Activated T-cell treated with anti-CD3 and anti-CD28 coated beads, Interleukin-2, amount 50 U/mL, for 72 hours (primary cell): ENCODE results near the gene AFG3L2. TPM values are rescaled to one million over a fixed set of nuclear protein-coding genes. Genes with fewer than 3 reads are reported as not detected.
"Not testable (repeated sequence)": the region's sequence is repeated elsewhere in the genome, so short reads cannot be mapped to it uniquely, and the experiment has no call there.

ENCODE experiments used
- ATAC-seq, 2 donors: fragments of 150-1000 bp; cut with Tn5 transposase; replicated peaks in 1 of 2; 2 replicates each; pipeline ENCODE4 v1.10.0; 2021; ENCODE audit warnings: moderate library complexity in 2 of 2, mild to moderate bottlenecking in 1 of 2
- DNase-seq, 2 donors: peaks; one replicate each; pipeline ENCODE4 v3.0.0; 2021 to 2022; ENCODE audit warnings: mixed read lengths in 1 of 2
- H3K27ac Mint-ChIP-seq: one replicate; pipeline ENCODE4 v1.8.0; 2022; ENCODE audit warnings: mild to moderate bottlenecking, moderate library complexity, mixed read lengths
- H3K27me3 Mint-ChIP-seq: one replicate; pipeline ENCODE4 v1.8.0; 2022; ENCODE audit warnings: low read depth, mixed read lengths
- H3K36me3 Mint-ChIP-seq, 2 donors: one replicate each; pipeline ENCODE4 v1.8.0; 2022; ENCODE audit warnings: mixed read lengths in 2 of 2, mild to moderate bottlenecking in 1 of 2; ENCODE audit not compliant: insufficient read depth in 2 of 2
- H3K4me1 Mint-ChIP-seq: one replicate; pipeline ENCODE4 v1.8.0; 2022; ENCODE audit warnings: low read depth, mixed read lengths
- H3K4me3 Mint-ChIP-seq, 2 donors: one replicate each; pipeline ENCODE4 v1.8.0; 2022; ENCODE audit warnings: mild to moderate bottlenecking in 2 of 2, mixed read lengths in 2 of 2, moderate library complexity in 2 of 2
- H3K9me3 Mint-ChIP-seq, 2 donors: one replicate each; pipeline ENCODE4 v1.8.0; 2022; ENCODE audit warnings: mixed read lengths in 2 of 2
- total RNA-seq, 2 donors: library from RNA; stranded (reverse); gene quantifications; one replicate each; pipeline ENCODE4 v1.2.3, GENCODE V29; 2022

AFG3L2 gene
- total RNA-seq, result 10 to 100 TPM; 45.7 to 56.7 TPM

DNA sequence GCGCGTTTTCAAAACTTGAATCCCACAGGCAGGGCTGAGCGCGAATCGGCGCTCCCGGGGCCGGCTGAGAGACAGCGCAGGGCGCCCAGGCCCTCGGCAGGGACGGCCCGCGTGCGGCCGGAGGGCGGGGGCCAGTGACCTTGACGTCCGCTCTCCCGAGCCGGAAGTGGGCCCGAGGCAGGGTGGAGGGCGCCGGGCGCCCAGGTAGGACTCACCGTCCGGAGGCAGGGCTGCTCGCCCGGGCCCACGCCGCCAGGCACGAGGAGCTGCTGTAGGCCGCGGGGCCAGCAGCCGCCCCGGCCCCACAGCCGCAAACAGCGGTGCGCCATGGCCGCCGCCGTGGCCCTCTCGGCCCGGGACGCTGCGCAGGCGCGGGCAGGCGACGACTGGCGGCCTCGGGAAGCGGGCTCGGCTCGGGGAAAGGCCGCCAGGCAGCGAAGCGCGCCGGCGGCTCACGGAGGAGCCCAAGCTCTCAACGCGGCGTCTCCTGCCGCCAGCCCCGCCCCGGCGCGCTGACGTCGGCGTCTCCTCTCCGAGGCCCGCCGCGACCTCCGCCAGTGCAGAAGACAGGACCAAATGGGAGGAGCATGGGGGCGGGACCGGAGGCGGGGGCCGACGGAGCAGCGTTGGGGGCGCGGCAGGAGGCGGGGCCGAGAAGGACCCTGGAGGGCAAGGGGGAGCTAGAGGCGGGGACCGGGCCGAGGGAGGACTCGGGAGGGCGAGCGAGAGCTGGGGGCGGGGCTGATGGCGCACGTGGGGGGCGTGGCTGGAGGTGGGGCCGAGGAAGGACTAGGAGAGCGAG lies at the start of gene AFG3L2:
AFG3L2 (minus strand) TSS at position 474 of the 802 bp plus-strand sequence; CDS start at position 329, 145 bp downstream.
- DNase-seq (peak; percentile 100), ATAC-seq (peak; percentile 85 to 88)
- peak within 1 kb of the TSS; percentile 88 to 91 for H3K4me3 Mint-ChIP-seq
- H3K36me3 Mint-ChIP-seq, result peaks cover 2 to 3% of the 10 kb centered on the region in 2 donors
- peaks cover 46% of the 10 kb centered on the region for H3K4me1 Mint-ChIP-seq
- no peaks in the 10 kb centered on the region for H3K27me3 Mint-ChIP-seq
- H3K27ac Mint-ChIP-seq, result peak within 1 kb of the TSS; percentile 92
- H3K9me3 Mint-ChIP-seq, result no peaks in the 10 kb centered on the region

DNA sequence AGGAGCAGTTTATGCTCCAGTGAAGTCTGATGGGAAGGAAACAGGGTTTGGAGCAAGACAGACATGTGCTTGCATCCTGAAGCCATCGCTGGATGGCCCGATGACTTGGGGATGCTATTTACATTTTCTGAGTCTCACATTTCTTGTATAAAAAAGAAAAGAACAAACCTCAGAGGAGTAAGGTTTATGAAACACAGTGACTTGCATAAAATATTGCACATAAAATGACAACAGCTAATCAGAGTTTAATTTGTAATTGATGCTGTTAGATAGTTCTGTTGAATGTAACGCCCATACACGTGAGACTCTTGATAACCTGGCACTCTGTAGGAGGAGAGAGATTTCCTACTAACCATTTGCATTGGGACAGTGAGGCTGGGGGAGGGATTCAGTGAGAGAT lies 47.2 kb upstream of the AFG3L2 start:
- DNase-seq (no peak), ATAC-seq (no peak)
- no peak overlapping the region for H3K4me3 Mint-ChIP-seq

DNA sequence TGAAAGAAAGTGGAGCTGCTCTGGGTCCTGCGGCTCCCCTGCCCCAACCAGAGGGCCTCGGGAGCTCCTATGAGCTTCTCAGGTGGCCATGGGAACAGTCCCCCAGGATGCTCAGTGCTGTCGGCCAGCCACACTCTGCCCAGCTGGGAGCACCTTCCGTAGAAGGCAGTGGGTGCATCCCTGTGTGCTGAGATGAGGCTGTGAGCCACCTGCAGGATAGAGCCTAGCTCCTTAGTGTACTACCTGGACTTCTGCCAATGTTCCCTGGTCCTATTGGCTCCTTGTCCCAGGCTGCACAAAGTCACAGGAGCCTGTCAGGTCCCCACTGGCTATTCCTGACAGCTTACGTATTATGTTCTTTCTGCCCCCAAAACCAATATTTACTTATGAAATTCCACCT lies 46.8 kb upstream of the AFG3L2 start:
- ATAC-seq, result no peak

More for the DNA sequence above, 47.2 kb upstream of the AFG3L2 start:
- Mint-ChIP-seq H3K36me3 (peaks cover 0 to 2% of the 10 kb centered on the region in 2 donors), H3K27me3 (no peaks in the 10 kb centered on the region), H3K9me3 (no peaks in the 10 kb centered on the region), H3K4me1 (peaks cover 11% of the 10 kb centered on the region), H3K27ac (no peak overlapping the region)

DNA sequence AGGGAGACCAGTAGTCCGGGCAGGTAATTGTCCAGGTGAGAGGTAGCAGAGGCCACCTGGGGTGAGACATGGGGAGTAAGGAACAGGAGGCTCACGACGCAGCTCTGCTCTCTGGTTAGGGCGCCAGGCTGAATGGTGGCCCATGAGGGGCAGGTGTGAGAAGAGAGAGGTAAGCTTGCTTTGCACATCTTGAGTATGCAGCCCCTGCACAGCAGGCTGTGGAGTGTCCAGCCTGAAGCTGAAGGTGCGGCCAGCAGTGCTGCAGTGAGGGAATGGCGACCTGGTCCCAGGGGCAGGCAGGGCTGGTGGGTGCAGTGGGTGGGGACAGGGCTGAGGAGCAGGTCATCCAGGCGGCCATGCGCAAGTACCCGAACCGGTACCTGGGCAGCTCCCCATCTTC lies 46.4 kb upstream of the AFG3L2 start:
- Mint-ChIP-seq H3K4me3 (no peak overlapping the region), H3K27ac (no peak overlapping the region), H3K36me3 (peaks cover 0 to 2% of the 10 kb centered on the region in 2 donors), H3K4me1 (peaks cover 17% of the 10 kb centered on the region), H3K27me3 (no peaks in the 10 kb centered on the region), H3K9me3 (no peaks in the 10 kb centered on the region)
- DNase-seq, result no peak
- no peak for ATAC-seq

More for the DNA sequence above, 46.8 kb upstream of the AFG3L2 start:
- Mint-ChIP-seq H3K27ac (no peak overlapping the region), H3K4me1 (peaks cover 13% of the 10 kb centered on the region), H3K9me3 (no peaks in the 10 kb centered on the region), H3K4me3 (no peak overlapping the region), H3K36me3 (peaks cover 0 to 2% of the 10 kb centered on the region in 2 donors), H3K27me3 (no peaks in the 10 kb centered on the region)
- no peak for DNase-seq

DNA sequence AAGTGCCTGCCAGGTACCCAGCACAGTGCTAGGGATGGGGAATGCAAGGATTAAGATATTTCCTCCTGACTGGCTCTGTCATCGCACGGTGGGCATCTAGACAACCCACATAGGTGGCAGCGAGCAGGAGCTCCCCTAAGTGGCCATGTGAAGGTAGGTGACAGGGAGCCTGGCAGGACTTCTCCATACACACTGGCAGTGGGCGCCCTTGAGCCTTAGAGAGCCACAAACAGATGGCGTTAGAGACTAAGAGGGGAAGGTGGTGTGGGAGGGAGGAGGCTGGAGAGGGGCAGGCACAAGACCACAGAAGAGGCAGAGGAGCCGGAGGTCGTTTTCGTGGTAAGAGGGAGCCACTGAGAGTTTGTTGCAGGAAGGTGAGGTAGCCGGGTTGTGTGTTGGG lies 45.9 kb upstream of the AFG3L2 start:
- no peaks in the 10 kb centered on the region for H3K9me3 Mint-ChIP-seq
- peaks cover 0 to 2% of the 10 kb centered on the region in 2 donors for H3K36me3 Mint-ChIP-seq
- DNase-seq (peak in 1 of 2 donors; percentile 18), ATAC-seq (no peak)
- H3K4me3 Mint-ChIP-seq, result no peak overlapping the region
- H3K4me1 Mint-ChIP-seq, result peaks cover 19% of the 10 kb centered on the region
- no peak overlapping the region for H3K27ac Mint-ChIP-seq
- no peaks in the 10 kb centered on the region for H3K27me3 Mint-ChIP-seq

DNA sequence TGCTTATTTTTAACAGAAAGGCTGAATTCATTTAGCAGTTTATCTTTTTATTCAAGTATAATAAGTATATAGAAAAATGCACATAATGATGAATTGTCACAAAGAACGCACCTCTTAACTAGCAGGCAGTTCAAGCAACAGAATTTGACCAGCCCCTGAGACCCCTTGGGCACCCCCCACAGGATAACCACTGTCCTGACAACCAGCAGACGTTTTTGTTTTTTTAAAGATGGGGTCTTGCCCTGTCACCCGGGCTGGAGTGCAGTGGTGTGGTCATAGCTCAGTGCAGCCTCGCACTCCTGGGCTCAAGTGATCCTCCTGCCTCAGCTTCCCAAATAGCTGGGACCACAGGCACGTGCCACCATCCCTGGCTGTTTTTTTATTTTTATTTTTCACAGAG lies 44.7 kb upstream of the AFG3L2 start:
- ATAC-seq, result no peak
- DNase-seq, result no peak
- H3K4me3 Mint-ChIP-seq, result no peak overlapping the region
- H3K36me3 Mint-ChIP-seq, result peaks cover 0 to 2% of the 10 kb centered on the region in 2 donors
- H3K4me1 Mint-ChIP-seq, result peaks cover 14% of the 10 kb centered on the region
- no peak overlapping the region for H3K27ac Mint-ChIP-seq
- no peaks in the 10 kb centered on the region for H3K9me3 Mint-ChIP-seq
- no peaks in the 10 kb centered on the region for H3K27me3 Mint-ChIP-seq

DNA sequence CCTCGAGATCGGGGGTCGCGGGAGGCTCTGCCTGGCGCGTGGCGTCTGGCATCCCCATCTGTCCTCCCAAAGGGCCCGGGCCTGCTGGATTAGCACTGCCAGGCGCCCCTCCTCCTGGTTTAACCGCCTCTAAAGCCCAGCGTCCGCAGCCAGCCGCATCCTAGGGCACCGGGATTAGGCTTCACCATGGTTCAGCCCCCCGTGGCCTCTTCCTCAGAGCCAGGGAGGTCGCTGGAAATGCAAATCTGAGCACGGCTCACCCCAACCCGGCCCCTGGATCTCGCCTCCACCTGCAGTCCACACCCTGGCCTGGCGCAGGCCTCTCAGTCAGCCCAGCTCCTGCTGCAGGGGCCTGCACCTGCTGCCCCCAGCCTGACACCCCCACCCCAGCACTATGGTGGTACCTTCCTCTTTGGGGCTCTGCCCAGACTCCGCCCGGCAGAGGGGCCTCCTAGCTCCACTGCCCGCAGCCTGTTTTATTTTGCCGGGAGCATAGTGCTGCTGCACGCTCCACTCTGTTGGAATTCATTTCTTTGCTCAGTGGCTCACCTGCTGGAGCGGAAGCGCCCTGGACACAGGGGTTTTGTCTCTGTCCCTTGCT lies 43.9 kb upstream of the AFG3L2 start:
- Mint-ChIP-seq H3K36me3 (peaks cover 0 to 2% of the 10 kb centered on the region in 2 donors), H3K4me3 (peak overlapping the region; percentile 80 to 82), H3K27me3 (no peaks in the 10 kb centered on the region), H3K9me3 (no peaks in the 10 kb centered on the region), H3K4me1 (peaks cover 12% of the 10 kb centered on the region), H3K27ac (no peak overlapping the region)
- ATAC-seq (no peak), DNase-seq (no peak)

DNA sequence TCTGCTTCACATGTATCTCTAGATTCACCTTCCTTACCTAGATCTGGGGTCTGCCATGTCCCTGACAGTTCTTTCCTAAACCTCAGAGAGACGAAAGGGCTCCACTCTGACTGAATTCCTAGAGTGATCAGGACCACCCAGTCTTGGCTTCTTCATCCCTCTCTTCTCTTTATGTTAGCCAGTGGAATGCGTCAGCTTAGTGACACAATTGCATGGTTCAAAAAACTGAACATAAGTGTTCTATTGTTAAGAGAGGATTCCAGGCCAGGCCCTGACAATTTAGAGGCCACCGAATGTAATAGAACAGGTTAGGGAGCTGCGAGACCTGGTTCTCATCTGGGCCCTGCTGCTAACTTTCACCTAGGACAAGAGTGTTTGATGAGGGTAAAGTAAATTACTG lies 40.7 kb upstream of the AFG3L2 start:
- no peaks in the 10 kb centered on the region for H3K9me3 Mint-ChIP-seq

DNA sequence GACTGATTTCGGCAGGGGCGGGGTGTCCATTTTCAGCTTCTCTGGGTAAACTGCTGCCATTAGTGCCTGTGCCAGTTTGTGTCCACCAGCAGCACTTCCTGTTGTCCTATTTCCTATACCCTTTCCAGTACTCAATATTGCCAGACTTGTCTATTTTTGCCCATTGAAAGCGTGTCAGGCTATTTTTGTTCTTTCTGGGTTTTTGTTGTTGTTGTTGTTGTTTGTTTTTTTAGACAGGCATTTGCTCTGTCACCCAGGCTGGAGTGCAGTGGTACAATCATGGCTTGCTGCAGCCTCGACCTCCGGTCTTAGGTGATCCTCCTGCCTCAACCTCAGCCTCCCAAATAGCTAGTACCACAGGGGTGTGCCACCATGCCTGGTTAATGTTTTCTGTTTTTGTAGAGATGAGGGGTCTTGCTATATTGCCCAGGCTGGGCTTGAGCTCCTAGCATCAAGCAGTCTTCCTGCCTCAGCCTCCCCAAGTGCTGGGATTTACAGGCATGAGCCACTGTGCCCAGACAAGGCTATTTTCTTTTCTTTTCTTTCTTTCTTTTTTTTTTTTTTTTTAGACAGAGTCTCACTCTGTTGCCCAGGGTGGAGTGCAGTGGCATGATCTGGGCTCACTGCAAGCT lies 39.2 kb upstream of the AFG3L2 start:
- Mint-ChIP-seq H3K4me3 (no peak overlapping the region), H3K27me3 (no peaks in the 10 kb centered on the region), H3K36me3 (peaks cover 0 to 2% of the 10 kb centered on the region in 2 donors)

More for the DNA sequence above, 40.7 kb upstream of the AFG3L2 start:
- DNase-seq (no peak), ATAC-seq (no peak)
- peaks cover 12% of the 10 kb centered on the region for H3K4me1 Mint-ChIP-seq
- no peak overlapping the region for H3K4me3 Mint-ChIP-seq
- no peak overlapping the region for H3K27ac Mint-ChIP-seq
- no peaks in the 10 kb centered on the region for H3K27me3 Mint-ChIP-seq
- peaks cover 0 to 2% of the 10 kb centered on the region in 2 donors for H3K36me3 Mint-ChIP-seq

DNA sequence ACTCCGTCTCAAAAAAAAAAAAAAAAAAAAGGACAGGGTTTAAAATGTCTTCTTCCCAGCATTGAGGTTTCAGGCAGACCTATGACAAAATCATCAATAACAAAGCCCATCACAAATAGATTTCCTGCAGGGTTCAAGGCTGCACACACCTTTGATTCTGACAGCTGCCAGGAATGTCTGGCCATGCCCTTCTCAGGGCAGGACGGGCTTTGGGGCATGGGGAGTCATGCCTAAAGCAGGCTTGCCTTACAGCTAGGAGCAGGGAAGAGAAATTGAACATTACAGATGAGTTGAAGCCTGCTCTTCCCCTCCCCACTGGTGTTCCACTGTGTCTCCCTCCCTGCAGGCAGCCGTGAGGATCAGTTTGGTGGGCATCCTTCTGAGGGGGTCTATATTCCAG lies 34.4 kb upstream of the AFG3L2 start:
- Mint-ChIP-seq H3K9me3 (no peaks in the 10 kb centered on the region), H3K27me3 (peaks cover 11% of the 10 kb centered on the region)
- ATAC-seq, result no peak

More for the DNA sequence above, 39.2 kb upstream of the AFG3L2 start:
- DNase-seq (no peak), ATAC-seq (no peak)
- H3K9me3 Mint-ChIP-seq, result no peaks in the 10 kb centered on the region
- H3K4me1 Mint-ChIP-seq, result peaks cover 10% of the 10 kb centered on the region
- no peak overlapping the region for H3K27ac Mint-ChIP-seq

DNA sequence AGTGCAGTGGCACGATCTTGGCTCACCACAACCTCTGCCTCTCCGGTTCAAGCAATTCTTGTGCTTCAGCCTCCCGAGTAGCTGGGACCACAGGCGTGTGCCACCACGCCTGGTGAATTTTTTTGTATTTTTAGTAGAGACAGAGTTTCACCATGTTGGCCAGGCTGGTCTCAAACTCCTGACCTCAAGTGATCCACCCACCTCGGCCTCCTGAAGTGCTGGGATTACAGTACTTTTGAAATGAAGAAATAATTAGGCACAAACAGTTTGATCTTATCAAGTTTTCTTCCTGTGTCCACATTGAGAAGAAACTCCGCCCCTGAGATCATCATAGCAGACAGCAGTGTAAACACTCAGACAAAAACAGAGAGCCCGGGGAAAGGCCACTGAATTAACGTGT lies 33.7 kb upstream of the AFG3L2 start:
- H3K27me3 Mint-ChIP-seq, result peaks cover 18% of the 10 kb centered on the region
- H3K36me3 Mint-ChIP-seq, H3K27ac Mint-ChIP-seq, DNase-seq, H3K4me3 Mint-ChIP-seq, ATAC-seq, H3K9me3 Mint-ChIP-seq: not testable (repeated sequence)
- H3K4me1 Mint-ChIP-seq, result peaks cover 14% of the 10 kb centered on the region

More for the DNA sequence above, 34.4 kb upstream of the AFG3L2 start:
- no peaks in the 10 kb centered on the region for H3K36me3 Mint-ChIP-seq
- H3K4me1 Mint-ChIP-seq, result peaks cover 14% of the 10 kb centered on the region
- no peak overlapping the region for H3K27ac Mint-ChIP-seq
- H3K4me3 Mint-ChIP-seq, result no peak overlapping the region
- DNase-seq, result no peak

DNA sequence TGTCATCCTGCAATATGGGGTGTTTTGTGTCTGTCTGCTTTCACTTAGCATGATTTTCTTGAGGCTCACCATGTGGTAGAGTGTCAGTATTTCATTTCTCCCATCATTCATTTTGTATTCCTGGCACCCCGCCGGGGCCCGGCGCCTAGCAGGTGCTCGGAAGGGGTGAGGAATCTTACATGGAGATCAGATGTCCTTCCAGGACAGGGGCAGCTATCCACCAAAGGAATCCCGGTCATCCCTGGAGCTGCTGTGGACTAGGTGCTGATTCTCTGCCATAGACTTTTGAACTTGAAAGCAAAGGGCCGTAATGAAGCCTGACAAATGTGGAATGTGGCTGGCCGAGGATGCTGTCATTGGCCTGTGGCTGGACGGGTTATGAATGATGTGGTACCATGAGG lies 33.1 kb upstream of the AFG3L2 start:
- Mint-ChIP-seq H3K4me1 (peaks cover 14% of the 10 kb centered on the region), H3K27ac (no peak overlapping the region), H3K27me3 (peaks cover 24% of the 10 kb centered on the region), H3K4me3 (no peak overlapping the region), H3K9me3 (no peaks in the 10 kb centered on the region), H3K36me3 (no peaks in the 10 kb centered on the region)
- DNase-seq (no peak), ATAC-seq (no peak)

DNA sequence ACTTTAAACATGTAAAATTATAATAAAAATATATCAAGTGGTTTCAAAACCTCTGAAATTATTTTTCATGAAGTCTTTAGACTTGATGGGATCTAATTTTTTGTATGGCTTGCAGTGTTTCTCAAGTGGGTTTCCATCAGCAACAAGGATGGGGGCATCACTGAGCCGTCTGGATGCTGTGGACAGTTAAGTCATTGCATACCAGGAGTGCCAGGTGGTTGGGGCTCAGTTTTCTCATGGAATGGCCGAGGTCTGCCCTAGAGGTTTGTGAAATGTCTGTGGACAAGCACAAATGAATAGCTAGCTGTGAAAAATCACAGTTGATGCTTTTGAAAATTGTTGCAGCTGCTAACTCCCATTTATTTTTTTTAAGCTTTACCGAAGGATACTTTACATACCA lies 32.4 kb upstream of the AFG3L2 start:
- no peaks in the 10 kb centered on the region for H3K9me3 Mint-ChIP-seq
- DNase-seq (no peak), ATAC-seq (no peak)
- H3K36me3 Mint-ChIP-seq, result no peaks in the 10 kb centered on the region
- no peak overlapping the region for H3K4me3 Mint-ChIP-seq
- peaks cover 30% of the 10 kb centered on the region for H3K27me3 Mint-ChIP-seq
- H3K4me1 Mint-ChIP-seq, result peaks cover 14% of the 10 kb centered on the region
- no peak overlapping the region for H3K27ac Mint-ChIP-seq
